H7 (cell line): ENCODE results near the gene ROR1. TPM values are rescaled to one million over a fixed set of nuclear protein-coding genes. Genes with fewer than 3 reads are reported as not detected.
"Not testable (repeated sequence)": the region's sequence is repeated elsewhere in the genome, so short reads cannot be mapped to it uniquely, and the experiment has no call there.

Experiments
- DNase-seq: peaks from one replicate; pipeline ENCODE4 v3.0.0; 2012
- H3K27me3 ChIP-seq: 2 replicates; pipeline ENCODE4 v1.6.0; 2011; ENCODE audit warnings: mild to moderate bottlenecking, low read length; ENCODE audit not compliant: control insufficient read depth, insufficient read depth
- H3K36me3 ChIP-seq: replicated peaks from 2 replicates; pipeline ENCODE4 v1.5.1; 2011; ENCODE audit warnings: low read length; ENCODE audit not compliant: control insufficient read depth, insufficient read depth
- H3K4me3 ChIP-seq: 2 replicates; pipeline ENCODE4 v1.5.1; 2011; ENCODE audit warnings: low read depth, mild to moderate bottlenecking, control low read depth, low read length, moderate library complexity; ENCODE audit not compliant: insufficient read depth
- total RNA-seq: library from RNA; depleted of rRNA; stranded (reverse); fragments of >200 nt; shearing (Covaris generic); gene quantifications from 2 replicates; pipeline ENCODE4 v1.2.3, GENCODE V29; 2014

Gene ROR1
- total RNA-seq, 1 experiment from 2014 or later, result 63.4 TPM

DNA sequence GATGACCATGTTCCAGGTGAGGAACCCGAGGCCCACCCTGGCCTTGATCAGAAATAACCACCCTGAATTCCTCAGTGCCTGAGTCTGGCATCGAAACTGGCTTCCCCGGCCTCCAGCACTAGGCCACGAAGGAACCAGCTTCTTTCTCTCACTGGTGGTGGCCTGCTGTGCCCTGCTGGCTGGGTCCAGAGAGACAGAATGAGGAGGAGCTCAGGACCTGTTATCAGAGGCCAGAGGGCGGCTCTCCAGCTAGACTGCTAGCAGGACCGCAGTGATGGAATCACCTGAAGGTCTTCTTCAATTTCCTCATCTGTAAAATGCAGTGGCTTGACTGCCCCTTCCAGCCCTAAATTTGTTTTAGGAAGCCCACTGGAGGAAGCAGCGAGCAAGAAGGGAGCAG lies 20.5 kb downstream of the ROR1 start:
- no peaks in the 10 kb centered on the region for H3K27me3 ChIP-seq
- no peak overlapping the region for H3K4me3 ChIP-seq
- no peak for DNase-seq
- H3K36me3 ChIP-seq, result no peaks in the 10 kb centered on the region

DNA sequence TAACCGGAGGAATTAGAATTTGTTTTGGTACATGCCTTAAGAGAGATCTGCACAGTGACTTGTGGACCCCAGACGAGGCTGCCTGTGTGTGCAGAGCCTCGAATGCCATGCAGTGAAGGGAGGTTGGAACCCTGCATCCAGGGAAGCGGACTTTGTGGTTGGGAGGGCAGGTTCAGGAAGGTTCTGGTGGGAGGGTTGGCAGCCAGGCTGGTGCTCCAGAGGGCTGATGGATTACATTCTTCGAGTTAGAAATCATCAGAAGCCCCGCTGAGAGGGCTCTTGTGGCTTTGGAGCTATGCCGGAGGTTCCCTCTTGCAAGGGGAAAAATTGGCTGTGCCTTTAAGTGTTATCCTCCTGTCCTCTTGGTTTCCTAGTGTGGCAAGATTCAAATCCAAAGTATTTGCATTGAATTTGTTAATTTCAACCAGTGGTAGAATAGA lies 21.1 kb downstream of the ROR1 start:
- no peak for DNase-seq
- H3K4me3 ChIP-seq, result no peak overlapping the region
- no peaks in the 10 kb centered on the region for H3K27me3 ChIP-seq
- no peaks in the 10 kb centered on the region for H3K36me3 ChIP-seq

DNA sequence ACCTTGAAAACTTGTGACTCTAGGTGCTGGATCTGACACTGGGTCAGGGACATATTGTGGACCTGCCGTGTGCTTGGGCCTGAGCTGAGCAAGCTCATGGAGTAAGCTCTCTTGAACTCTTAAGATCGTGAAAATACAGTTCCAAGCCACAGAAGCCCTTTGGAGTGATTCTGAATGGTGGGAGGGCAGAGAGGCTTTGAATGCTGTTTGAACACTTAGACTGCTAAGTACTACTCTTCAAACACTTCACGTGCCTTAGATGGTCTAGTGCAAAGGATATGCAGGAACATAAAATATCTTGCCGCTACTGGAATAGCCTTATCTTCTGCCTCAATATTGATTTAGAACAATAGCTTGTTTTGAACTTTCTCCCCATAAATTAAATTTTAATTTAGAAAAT lies 21.6 kb downstream of the ROR1 start:
- DNase-seq, result no peak
- H3K4me3 ChIP-seq, result no peak overlapping the region
- H3K27me3 ChIP-seq, result no peaks in the 10 kb centered on the region
- no peaks in the 10 kb centered on the region for H3K36me3 ChIP-seq

DNA sequence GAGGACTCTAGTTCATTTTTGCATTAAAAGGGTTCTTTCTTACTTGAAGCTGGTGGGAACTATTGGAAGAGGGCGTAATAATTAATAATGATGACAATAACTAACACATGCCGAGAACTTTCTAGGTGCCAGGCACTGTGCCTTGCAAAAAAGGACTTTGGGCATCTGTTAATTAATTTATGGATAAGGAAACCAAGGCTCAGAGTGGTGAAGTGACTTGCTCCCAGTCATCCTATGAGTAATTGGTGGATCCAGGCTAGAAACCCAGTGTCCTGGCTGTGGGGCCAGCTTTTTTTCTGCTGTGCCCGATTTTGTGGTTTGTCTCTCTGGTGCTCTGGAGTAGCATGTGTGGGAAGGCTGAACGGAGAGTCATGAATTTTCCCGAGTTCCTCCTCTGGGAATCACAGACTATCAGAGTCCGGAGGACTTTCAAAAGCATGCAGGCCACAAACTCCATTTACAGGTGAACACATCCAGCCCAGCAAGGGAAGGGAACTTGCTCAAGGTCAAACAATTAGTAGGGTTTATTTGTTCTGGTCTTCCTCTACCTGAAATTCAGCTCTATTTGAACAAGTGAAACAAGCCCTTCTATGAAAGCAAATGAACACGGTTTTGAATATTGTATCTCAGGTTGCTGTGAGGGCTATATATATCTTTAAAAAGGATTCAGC lies 23.4 kb downstream of the ROR1 start:
- Histone ChIP-seq H3K4me3 (no peak overlapping the region), H3K27me3 (no peaks in the 10 kb centered on the region), H3K36me3 (no peaks in the 10 kb centered on the region)
- DNase-seq, result no peak

DNA sequence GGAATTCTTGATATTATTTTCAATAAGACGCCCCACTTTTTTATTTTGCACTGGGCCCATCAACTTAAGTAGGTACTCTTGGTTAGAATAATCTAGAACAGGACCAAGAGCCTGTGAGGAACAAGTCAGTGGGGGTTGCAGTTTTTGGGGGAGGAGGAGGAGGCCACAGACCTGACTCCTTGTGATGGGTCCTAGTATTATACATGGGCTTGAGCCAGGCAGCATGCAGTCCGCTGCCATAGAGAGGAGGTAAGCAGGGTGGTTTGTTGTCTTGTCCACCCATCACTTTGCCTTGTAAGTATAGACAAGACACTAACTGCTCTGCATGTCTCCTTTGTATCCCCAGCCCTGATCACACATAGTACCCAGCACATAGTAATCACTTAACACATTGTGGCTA lies 24.5 kb downstream of the ROR1 start:
- Histone ChIP-seq H3K36me3 (no peaks in the 10 kb centered on the region), H3K27me3 (no peaks in the 10 kb centered on the region), H3K4me3 (no peak overlapping the region)
- no peak for DNase-seq

DNA sequence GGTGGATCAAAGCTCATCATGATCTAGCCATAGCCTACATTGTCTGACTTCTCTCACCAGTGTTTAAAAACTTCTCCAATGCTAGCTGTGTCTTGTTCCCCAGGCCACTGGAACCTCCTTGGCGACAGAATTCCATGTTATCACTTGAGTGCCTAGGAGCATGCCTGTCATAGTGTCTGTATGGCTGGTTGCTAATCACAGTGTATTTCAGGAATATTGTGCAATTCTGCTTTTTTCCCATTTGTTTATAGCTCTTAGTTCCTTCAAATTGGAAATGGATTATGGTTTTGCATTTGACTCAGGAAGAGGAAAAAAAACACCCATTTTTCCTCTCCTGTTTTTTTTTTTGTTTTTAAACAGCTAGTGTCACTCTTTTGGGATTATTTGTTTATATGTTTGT lies 25.5 kb downstream of the ROR1 start:
- no peak for DNase-seq
- H3K4me3 ChIP-seq, result no peak overlapping the region
- no peaks in the 10 kb centered on the region for H3K27me3 ChIP-seq
- no peaks in the 10 kb centered on the region for H3K36me3 ChIP-seq

DNA sequence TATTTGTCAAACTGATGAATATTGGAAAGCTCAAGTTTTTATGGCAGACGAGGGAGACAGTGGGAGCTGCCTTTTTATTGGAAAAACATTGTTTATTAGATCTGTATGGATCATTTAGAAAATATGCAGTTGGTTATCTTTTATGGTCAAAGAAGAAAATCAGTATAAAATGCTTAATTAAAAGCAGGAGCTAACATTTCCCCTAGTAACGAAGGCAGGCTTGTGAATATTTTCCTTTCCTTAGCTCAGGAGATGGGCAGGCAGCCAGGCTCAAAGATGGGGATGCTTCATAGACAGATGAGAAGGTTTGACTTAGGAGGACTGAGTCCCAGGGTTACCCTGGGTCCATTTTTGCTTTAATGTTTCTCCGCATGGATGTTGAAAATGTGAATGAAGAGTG lies 26.0 kb downstream of the ROR1 start:
- Histone ChIP-seq H3K36me3 (no peaks in the 10 kb centered on the region), H3K4me3 (no peak overlapping the region), H3K27me3 (no peaks in the 10 kb centered on the region)
- no peak for DNase-seq

DNA sequence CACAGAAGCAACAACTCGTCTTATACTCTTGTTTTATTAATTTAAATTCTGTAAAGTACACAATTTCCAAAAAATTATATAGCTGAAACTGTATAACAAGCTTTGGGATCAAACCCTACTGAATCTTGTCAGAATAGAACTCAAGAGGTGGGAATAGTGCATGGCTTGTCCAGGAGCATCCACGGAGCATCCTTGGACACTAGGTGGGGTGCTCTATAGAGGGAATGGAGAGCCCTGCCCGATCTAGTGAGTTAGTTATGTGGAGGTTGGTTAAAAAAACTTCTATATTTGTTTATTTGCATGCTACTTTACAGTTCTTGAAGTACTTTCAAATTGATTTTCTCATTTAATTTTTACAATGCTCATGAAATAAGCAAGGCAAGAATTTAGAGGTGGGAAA lies 28.3 kb downstream of the ROR1 start:
- no peak for DNase-seq
- Histone ChIP-seq H3K36me3 (no peaks in the 10 kb centered on the region), H3K4me3 (no peak overlapping the region), H3K27me3 (no peaks in the 10 kb centered on the region)

DNA sequence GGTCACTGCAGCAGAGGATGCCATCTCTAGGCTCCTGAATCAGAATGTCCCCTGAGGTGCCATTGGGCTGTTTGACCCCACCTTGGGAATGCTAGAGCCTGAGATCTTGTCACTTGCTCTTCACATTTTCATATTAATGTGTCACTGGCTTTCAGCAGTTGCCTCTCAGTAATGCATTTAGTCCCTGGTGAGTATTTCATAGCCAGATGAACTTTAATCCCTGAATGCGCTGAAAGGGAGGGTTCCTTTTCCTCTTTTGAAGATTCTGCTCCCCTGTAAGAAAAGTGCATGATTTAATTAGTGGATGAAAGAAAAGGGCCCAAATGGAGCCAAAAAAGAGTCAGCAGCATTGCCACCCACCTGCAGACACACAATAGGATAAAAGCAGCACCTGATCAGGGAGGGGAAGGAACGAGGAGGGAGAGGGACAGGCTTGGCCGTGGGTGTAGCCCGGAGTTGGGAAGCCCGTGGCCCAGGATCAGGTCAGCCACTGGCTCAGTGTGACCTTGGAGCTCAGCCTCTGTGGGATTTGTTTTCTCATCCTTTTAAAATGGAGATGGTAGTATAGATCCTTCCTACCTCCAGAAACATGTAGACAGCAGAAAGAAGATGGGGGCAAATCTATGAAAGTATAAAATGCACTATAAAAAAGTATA lies 31.1 kb downstream of the ROR1 start:
- peak; percentile 52 for DNase-seq
- no peak overlapping the region for H3K4me3 ChIP-seq
- H3K27me3 ChIP-seq, result no peaks in the 10 kb centered on the region
- H3K36me3 ChIP-seq, result no peaks in the 10 kb centered on the region

DNA sequence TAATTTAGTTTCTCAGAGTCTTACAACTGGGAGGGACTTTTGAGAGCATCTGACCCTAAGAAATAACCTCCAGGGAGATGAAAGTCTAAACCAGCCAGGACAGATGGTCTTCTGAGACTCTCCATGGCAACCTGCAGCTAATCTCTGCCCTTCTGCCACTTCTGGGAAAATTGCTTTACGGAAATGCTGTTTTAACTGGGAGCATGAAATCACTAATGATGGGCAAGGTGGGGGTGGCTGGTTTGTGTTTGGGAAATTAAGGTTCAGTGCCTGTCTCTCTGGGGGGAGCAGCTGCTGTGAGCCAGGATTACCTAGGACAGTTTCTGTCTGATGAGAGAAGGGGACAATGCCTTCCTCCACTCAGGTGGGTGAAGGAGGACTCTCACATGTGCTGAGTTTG lies 33.2 kb downstream of the ROR1 start:
- no peak for DNase-seq
- Histone ChIP-seq H3K36me3 (no peaks in the 10 kb centered on the region), H3K4me3 (no peak overlapping the region), H3K27me3 (no peaks in the 10 kb centered on the region)

DNA sequence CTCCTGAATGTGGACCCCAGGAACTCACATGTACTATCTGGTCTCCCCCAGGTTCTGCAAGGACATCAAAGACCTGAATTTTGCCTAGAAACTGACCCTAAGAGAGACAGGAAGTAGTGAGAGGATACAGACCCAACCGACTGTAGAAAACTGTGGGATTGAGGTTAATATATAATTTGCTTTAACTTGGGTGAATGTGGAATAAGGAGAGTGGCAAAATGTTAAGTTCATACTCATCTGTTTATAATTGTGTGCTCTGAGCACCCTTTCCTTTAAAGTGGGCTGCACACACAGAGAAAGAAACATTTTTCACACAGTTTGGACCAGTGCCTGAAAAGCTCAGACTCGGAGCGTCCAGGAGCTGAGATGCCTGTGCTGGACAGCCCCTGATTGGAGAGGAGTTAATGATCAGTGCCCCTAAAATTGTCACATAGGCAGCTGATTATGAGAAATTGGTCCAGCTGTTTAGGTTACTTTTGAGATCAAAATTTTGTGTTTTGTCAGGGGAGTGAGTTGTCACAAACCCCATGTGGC lies 37.2 kb downstream of the ROR1 start:
- Histone ChIP-seq H3K27me3 (no peaks in the 10 kb centered on the region), H3K36me3 (0 out of 2 replicates have a peak, but pooled peaks cover 2% of the 10 kb centered on the region), H3K4me3 (no peak overlapping the region)
- DNase-seq, result no peak

DNA sequence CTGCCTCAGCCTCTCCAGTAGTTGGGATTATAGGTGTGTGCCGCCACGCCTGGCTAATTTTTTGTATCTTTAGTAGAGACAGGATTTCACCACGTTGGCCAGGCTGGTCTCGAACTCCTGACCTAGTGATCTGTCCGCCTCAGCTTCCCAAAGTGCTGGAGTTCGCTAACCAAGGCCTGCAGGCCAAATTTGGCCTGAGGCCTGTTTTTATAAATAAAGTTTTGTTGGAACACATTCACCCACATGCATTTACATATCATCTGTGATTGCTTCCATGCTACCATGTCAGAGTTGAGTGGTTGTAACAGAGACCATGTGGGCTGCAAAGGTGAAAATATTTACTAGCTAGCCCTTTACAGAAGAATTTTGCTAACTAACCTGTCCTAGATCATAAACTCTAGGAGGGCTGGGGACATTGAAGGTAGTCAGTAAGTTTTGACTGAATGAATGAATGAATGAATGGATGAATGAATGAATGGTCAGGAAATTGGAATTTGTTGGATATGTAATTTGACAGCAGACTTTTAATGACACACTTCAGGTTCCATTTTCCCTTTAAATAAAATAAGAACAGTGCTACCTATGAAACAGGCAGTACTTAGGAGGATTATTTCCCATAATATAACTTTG lies 38.4 kb downstream of the ROR1 start:
- Histone ChIP-seq H3K4me3 (no peak overlapping the region), H3K36me3 (0 out of 2 replicates have a peak, but pooled peaks cover 2% of the 10 kb centered on the region), H3K27me3 (no peaks in the 10 kb centered on the region)
- no peak for DNase-seq

DNA sequence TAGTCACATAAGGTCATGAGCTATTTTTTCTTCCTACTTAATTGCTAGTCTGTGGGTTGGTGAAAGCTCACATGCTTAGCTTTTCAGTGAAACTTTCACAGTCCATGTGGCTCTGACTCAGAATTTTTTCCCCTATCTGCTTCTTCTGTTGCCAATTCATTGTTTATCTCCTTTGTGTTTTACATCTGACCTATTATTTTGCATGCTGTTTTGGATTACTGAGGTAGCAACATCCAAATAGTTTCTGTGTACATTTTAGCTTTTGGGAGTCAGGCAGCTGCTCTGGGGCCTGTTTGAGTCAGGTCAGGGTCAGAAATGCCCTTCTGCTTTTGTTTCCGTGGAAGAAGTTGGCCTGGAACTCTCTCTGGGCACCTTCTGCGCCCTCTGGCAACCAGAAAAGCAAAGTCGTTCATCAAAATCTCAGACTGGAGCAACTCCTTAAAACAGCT lies 40.0 kb downstream of the ROR1 start:
- Histone ChIP-seq H3K27me3 (no peaks in the 10 kb centered on the region), H3K36me3 (0 out of 2 replicates have a peak, but pooled peaks cover 2% of the 10 kb centered on the region), H3K4me3 (no peak overlapping the region)
- no peak for DNase-seq

DNA sequence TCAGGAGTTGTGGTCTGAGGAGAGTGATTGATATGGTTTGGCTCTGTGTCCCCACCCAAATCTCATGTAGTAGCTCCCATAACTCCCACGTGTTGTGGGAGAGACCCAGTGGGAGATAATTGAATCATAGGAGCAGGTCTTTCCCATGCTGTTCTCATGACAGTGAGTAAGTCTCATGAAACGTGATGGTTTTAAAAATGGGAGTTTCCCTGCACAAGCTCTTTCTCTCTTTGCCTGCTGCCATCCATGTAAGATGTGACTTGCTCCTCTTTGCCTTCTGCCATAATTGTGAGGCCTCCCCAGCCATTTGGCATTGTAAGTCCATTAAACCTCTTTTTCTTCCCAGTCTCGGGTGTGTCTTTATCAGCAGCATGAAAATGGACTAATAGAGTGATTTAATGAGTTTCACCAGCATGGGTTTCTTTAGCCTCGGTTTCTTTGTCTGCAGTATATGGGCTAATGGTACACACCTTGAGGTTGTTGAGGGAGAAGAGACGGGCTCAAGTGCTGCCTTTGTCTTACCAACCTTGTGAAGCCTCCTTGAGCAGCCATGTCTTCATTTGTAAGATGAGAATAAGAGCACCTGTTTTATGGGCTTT lies 42.5 kb downstream of the ROR1 start:
- not testable (repeated sequence) for H3K4me3 ChIP-seq, DNase-seq, H3K36me3 ChIP-seq, H3K27me3 ChIP-seq
